ENCODE data around the gene ADAMTS14. TPM values are rescaled to one million over a fixed set of nuclear protein-coding genes. Genes with fewer than 3 reads are reported as not detected.

ADAMTS14 gene
- total RNA-seq, 1 experiment from 2014 or later: 0.02 TPM

DNA sequence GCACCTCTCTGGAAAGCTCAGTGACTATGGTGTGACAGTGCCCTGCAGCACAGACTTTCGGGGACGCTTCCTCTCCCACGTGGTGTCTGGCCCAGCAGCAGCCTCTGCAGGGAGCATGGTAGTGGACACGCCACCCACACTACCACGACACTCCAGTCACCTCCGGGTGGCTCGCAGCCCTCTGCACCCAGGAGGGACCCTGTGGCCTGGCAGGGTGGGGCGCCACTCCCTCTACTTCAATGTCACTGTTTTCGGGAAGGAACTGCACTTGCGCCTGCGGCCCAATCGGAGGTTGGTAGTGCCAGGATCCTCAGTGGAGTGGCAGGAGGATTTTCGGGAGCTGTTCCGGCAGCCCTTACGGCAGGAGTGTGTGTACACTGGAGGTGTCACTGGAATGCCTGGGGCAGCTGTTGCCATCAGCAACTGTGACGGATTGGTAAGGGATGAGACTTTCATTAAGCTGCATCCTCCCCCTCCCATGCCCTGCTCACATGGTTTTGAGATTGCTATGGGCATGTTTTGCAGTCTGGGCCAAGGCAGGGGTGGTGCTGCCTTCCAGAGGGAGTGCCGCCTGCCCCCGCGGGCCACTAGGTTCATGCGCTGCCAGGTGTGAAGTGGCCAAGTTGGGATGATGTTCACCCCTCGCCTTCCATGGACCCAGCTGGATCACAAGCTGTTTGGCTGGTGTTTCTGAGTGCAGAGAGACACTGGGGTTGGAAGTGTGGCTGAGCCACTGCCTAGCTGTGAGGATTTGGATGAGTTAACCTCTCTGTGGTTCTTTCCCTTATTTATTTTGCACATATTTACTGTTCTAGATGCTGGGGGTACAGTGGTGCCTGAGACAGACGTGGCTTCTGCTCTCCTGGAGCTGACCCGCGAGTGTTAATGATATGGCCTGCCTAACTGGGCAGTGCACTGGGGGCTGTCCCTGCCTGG is 2.5 kb downstream of the ADAMTS14 start:
- DNase-seq (ENCODE audit: extremely low read depth, low read depth): no peak

GRCh38 chr10:70675496-70676161 is 3.3 kb downstream of the ADAMTS14 start:
- no peak for DNase-seq (ENCODE audit: extremely low read depth, low read depth)

- no peak for DNase-seq (ENCODE audit: extremely low read depth, low read depth)
These were observed 4.2 kb downstream of the ADAMTS14 start for GRCh38 chr10:70676511-70676910.

DNA sequence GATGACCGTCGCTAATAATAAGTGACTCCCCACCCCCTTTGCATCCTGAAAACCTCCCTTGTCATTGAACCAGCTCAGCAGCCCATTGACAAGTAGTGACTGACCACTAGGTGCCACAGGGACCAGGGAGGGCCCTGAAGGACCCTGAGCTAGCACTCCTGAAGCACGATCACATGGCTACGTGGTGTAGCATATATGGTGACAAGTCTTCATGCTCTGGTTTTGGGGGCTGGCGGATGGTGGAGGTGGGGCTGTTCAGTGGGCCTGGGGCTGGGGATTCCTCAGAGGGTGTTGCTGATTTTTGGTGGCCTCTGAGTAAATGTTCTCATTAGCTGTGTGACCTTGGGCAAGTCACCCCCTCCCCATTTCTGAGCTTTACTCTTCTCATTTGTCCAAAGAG is 4.7 kb downstream of the ADAMTS14 start:
- DNase-seq (ENCODE audit: extremely low read depth, low read depth): no peak

DNA sequence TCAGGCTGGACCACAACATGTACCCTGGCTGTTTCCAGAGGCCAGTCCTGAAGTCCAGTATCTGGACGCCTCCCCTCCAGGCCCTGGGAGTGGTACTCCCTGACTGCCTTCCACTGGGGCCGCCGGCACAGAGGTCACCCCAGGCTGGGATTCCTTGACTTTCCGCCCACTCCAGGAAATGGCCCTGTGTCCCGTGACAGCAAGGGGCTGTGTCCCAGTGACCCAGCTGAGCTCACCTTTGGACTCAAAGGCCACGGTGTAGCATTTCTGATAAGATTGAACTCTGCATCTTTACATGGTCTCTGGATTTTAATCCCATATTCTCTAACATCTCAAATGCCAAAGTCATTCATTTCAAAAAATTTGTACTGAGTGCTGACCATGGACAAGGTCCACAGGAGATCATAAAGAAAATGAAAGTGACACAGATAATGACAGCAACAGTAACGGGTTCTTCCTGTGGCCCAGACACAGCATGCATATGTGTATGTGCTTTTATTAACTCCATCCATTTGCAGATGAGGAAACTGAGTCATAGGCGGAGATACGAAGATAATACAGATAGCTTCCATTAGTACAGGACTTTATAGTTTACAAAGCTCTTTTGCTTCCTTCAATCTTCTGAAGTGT is 5.4 kb downstream of the ADAMTS14 start:
- DNase-seq (ENCODE audit: extremely low read depth, low read depth): no peak

DNA sequence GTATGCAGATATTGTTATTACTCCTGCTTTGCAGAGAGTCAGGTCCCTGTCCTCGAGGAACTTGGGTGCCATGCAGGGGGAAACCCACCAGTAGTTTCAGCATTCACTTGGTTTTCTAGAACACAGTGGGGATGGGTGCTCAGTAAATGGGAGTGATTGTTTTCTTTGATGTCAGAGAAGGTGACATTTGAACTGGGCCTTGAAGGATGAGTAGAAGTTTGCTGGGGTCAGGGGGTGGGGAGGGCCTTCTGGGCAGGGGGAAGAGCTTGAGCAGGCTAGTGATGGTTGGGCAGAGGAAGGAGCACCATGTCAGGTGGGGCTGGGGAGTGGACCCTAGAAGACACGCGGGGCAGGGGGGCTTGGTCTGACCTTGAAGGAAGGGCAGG is 5.9 kb downstream of the ADAMTS14 start:
- no peak for DNase-seq (ENCODE audit: extremely low read depth, low read depth)

DNA sequence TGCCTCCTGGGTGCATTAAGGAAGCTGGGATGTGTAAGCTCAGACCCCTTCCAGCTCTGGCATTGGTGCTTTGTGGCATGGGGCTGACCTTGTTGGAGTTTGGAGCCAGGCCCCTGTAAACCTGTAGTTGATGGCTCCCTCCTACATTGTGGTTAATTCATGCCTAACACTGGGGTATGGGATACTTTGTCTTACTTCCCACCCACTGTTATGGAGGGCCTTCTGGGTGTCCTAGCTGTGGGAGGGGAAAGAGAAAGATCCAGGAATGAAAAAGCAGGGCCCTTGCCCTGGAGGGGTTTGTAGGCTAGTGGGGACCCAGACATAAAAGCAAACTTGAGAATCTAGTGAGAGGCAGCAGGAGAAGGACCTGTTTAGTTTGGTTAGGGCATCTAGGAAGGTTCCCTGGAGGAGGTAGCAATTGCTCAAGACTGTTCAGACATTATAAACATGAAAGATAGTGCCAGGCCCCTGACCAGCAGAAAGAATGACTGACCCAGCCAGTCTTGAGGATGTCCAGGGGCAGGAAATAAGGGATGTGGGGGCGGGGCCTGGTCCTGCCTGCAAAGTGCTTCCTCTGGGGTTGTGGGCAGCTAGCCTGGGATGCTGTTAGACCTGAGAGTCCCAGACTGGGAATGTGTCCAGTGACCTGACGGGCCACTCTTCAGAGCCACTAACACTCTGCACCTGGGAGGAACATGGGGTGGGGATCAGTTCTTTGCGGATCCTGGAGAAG is 6.6 kb downstream of the ADAMTS14 start:
- DNase-seq (ENCODE audit: extremely low read depth, low read depth): no peak

DNA sequence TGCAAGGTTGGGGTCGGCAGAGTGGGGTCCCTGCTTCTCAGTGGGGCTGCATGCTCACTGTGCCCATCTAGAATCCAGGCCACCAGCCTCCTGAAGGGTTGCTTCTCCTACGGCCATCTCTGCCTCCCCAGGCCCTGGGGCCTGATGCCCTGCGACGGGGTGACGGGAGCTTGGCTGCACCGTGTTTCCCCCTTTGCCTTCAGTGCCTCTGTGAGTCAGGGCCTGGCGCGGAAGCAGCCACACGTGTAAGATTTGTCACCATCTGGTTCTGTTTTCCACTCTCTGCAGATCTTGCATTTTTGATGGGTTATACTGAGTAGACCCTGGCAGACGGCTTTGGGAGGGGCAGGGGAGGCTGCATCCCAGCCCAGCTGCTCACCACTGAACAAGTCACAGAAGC is 7.2 kb downstream of the ADAMTS14 start:
- no peak for DNase-seq (ENCODE audit: extremely low read depth, low read depth)

GRCh38 chr10:70680899-70681730 is 8.8 kb downstream of the ADAMTS14 start:
- no peak for DNase-seq (ENCODE audit: extremely low read depth, low read depth)

DNA sequence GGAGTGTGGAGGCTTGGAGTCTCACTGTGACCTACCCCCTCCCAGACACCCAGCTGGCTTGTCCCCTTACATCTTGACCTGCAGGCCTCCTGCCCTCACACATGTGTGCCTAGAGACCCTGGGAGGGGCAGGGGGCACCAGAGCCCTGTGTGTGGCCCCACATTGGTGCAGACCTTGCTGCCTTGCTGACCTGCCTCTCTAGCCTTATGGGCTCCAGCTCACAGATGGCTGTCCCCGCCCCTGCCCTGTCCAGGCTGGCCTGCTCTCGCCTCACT is 9.4 kb downstream of the ADAMTS14 start:
- no peak for DNase-seq (ENCODE audit: extremely low read depth, low read depth)

DNA sequence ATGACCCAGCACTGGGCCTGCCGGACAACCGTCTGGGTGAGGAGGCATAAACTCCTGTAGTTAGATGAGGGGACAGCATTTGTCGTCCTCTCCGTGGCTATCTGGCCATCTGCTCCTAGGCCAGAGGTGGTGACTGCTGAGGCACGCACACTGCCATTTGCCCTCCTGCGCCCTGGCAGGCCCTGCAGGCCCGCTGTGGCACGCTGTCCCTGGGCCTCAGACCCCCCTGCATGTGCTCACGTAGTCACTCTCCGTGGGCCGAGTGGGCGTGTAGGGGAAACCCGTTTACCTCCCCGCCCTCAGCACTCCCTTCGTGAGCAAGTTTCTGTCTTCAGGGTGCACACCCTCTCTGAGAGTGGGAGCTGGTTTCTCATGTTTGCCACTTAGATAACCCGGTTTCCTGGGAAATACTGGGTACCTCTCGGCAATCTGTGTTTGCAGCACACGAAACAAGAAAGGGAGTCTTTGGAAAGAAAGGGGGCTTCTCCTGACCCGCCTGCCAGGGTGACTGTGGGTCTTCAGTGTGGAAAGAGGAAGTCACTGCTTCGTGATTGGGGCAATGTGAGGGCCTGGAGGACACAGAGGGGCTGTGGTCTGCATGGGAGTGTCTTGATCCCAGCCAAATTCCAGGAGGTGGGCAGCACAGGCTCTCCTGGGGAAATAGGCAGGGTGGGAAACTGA is 10.8 kb downstream of the ADAMTS14 start:
- DNase-seq (ENCODE audit: extremely low read depth, low read depth): no peak

DNA sequence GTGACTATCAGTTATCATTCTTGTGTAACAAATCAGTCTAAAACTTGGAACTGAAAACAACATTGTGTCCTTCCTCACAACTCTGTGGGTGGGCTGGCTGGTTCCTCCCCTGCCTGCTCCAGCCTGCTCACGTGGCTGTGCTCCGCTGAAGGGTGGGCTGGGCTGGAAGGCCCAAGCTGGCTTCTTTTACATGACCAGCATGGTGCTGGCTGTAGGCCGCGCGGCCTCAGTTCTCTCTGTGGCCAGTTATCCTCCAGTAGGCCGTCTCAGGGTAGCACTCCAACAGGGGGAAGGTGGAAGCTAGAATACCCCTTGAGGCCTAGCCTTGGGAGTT is 11.3 kb downstream of the ADAMTS14 start:
- DNase-seq (ENCODE audit: extremely low read depth, low read depth): no peak

DNA sequence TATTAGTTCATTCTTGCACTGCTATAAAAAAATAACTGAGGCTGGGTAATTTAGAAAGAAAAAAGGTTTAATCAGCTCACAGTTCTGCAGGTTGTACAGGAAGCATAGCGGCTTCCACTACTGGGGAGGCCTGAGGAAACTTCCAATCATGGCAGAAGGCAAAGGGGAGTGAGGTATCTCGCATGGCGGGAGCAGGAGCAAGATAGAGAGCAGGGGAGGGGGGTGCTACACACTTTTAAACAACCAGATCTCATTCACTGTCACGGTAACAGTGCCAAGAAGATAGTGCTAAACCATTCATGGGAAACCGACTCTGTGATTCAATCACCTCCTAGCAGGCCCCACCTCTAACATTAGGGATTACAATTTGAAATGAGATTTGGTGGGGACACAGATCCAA is 11.6 kb downstream of the ADAMTS14 start:
- DNase-seq (ENCODE audit: extremely low read depth, low read depth): no peak

DNA sequence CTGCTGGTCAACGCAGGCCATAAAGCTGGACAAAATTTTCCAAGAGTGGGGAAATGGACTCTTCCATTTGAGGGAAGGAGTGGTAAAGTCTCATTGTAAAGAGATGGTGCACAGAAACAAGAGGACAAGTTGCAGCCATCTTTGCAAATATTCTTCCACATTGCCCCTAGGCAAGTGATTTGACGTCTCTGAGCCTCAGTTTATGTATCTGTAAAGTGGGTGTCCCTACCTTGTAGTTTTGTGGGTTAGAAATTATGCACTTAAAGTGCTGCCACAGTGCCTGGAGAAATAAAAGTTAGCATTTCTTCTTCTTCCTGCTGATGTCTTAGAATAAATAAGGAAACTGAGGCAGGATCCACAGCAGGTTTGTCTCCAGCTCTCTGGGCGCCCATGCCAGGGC is 12.1 kb downstream of the ADAMTS14 start:
- no peak for DNase-seq (ENCODE audit: extremely low read depth, low read depth)

- no peak for DNase-seq (ENCODE audit: extremely low read depth, low read depth)
These were observed 12.6 kb downstream of the ADAMTS14 start for GRCh38 chr10:70684839-70685454.

GRCh38 chr10:70685455-70685911 is 13.2 kb downstream of the ADAMTS14 start:
- DNase-seq (ENCODE audit: extremely low read depth, low read depth): no peak

DNA sequence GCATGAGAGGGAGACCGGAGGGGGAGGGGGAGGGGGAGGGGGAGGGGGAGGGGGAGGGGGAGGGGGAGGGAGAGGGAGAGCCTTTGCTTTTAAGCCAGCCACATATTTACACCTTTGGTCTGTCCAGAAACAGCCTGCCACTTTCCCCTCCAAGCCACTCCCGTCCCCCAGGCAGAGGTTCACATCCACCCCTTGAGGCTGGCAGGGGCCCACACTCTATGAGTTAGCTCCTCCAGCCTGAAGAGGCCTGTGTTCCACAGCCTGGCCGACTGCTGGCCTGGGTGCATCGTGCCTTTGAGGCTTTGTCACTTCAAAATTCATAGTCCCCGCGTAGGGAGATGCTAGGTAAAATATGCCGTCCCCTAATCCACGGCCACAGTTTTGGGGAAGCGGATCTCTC is 16.5 kb downstream of the ADAMTS14 start:
- DNase-seq (ENCODE audit: extremely low read depth, low read depth): no peak

DNA sequence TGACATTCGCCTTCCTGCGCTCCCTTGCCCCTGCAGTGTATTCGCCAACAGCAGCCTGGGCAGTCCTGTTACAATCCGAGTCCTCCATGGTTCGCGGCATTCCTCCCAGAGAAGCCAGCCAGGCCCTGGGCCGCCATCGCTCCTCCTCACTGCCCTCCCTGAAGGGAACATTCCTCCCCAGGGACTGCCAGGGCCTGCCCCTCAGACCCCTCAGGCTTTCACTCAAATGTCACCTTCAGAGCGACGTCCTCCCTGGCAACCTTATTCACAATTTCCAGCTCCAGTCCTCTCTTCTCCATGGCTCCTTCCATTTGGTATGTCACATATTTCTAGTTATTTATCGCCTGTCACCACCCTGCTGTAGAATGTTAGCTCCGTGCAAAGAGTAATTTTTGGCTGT is 17.4 kb downstream of the ADAMTS14 start:
- DNase-seq (ENCODE audit: extremely low read depth, low read depth): no peak

DNA sequence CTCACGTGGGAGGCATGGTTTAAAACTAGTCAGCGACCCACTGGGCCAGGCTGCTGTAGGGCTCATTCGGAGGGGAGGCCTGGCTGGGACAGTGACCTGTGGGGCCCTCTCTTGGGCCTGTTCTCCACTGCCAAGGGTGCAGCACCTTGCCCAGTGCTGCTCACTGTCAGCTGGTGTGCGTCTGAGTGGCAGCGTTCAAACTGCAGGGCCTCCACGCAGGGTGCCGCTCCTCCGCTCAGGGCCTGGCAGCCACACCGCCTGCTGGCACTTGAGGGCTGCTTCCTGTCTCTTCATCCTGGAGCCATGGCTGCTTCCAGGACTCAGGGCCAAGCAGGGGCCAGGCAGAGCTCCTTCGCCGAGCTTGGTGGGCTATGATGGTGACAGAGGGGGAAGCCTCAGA is 18.3 kb downstream of the ADAMTS14 start:
- DNase-seq (ENCODE audit: extremely low read depth, low read depth): no peak
